CD4-positive, alpha-beta T cell treated with Interleukin-17A for 1 hour (primary cell): ENCODE measurements around the gene MKRN2OS.

Experiments
- DNase-seq: peaks from one replicate; pipeline ENCODE4 v3.0.0-alpha.2; 2020

The MKRN2OS gene, protein sequence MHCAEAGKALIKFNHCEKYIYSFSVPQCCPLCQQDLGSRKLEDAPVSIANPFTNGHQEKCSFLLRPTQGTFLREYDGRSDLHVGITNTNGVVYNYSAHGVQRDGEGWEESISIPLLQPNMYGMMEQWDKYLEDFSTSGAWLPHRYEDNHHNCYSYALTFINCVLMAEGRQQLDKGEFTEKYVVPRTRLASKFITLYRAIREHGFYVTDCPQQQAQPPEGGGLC

DNA sequence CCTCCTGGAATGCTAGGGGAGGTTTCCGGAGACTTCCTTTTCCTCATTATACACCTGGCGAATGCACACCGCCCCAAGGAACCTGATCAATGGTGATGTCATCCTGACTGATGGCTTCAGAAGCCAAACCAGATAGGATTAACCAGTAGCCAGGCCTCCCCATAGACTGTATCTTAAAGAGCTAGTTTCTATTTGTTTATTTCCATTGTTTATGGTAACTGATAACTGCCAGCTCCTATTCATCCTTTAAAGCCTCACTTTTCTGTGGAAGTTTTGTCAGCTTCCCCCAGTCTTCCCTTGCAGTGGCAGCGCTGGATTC, at the start of gene MKRN2OS:
MKRN2OS (minus strand) TSS at position 27 of the 319 bp plus-strand sequence. CDS start 35 bp downstream, outside the sequence.
- no peak for DNase-seq

DNA sequence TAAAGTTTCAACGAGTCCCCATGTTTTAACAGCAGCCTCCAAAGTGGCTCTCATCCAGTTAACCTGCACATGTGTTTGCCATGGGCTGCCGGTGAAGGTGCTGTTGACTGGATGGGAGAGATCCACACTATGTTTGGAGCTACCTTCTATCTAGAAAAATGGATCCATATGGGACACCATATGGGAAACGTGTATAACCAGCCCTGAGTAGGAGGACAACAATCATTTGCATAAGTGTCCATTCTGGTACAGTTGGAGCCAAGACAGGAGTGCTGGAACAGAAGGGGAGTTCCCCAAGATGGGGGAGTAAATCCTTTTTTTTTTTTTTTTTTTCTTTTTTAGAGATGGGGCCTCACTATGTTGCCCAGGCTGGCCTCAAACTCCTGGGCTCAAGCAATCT, 48.2 kb upstream of the MKRN2OS start:
- no peak for DNase-seq

DNA sequence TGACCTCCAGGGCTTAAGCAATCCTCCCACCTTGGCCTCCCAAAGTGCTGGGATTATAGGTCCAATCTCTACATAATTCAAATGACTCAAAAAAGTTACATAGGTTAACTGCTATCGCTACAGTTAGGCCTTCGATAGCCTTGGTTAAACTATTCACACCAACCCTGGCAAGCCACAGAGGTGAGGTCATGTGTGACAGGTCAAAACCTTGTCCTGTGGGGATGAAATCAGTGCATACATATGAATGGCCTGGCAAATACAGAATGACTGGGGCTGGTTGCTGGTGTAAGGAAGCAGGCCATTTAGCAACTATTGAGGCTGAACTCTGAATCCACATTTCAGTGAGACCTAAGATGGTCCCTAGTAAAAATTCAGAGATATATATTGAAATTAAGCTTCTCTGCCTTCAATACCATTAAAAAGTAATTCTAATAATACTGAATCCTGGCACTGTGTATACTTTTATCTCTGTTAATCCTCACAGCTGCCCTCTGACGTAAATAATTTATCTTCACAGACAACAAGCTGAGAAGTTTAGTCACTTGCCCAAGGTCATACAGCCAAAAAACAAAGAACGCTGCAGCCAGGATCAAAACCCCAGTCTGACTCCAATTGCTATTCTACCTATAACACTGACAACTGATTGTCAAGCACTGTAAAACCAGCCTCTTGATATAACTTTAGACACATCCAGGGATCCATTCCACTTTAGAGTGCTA, 46.9 kb upstream of the MKRN2OS start:
- DNase-seq: no peak

DNA sequence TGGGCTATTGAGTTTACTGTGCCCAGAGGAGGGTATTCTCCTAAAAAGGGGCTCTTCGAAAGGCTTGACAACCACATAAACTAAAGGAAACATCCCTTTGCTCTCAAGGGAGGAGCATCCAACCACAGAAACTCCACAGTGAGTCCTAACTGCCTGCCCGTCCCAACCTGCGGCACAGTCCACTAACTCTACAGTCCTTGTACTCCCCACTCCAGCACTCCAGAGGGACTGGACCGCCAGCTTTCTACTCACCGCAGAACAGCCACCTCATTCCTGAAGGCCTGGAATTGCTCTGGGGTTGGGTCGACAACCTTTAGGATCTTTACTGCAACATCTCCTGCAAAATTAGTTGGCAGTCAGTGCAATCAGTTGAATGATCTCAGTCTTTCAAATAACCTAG, 46.2 kb upstream of the MKRN2OS start:
- no peak for DNase-seq

DNA sequence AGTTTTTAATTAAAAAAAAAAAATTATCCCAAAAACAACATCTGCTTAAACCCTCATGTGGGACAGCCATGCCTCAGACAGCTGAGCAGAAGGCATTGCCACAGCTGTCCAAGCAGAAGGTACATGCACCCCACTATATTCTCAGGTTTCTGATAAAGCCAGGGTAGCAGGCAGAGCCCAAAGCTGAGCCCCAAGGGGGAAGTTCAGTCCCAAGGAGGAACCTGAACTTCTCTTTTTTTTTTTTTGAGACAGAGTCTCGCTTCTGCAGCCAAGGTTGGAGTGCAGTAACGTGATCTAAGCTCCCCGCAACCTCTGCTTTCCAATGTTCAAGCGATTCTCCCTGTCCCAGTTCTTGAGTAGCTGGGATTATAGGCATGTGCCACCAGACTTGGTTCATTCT, 44.8 kb upstream of the MKRN2OS start:
- no peak for DNase-seq

DNA sequence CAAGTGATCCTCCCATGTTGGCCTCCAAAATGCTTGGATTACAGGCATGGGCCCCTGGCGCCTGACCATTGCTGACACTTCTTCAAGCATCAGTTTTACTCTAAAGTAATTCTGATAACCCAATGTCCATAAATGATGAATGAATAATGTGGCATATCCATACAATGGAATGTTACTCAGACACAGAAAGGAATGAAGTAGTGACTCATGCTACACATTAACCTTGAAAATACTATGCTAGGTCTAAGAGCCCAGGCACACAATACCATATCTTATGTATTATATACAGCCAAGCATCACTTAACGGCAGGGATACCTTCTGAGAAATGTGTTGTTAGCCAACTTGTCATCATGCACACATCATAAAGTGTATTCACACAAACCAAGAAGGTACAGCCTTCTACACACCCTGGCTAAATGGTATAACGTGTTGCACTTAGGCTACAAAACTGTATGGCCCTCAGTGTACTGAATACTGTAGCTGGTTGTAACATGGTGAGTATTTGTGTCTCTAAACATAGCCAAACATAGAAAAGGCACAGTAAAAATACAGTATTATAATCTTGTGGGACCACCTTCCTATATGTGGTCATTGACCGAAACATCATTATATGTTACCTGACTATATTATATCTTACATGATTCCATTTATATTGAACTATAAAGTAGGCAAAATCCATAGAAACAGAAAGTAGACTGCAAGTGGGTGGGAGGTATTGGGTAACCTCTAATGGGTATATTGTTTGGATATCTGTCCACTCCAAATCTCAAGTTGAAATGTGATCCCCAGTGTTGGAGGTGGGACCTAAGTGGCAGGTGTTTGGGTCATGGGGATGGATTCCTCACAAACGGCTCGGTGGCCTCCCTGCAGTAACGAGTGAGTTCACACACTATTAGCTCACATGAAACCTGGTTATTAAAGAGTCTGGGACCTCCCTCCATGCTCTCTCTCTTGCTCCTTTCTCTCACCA, 43.0 kb upstream of the MKRN2OS start:
- no peak for DNase-seq

DNA sequence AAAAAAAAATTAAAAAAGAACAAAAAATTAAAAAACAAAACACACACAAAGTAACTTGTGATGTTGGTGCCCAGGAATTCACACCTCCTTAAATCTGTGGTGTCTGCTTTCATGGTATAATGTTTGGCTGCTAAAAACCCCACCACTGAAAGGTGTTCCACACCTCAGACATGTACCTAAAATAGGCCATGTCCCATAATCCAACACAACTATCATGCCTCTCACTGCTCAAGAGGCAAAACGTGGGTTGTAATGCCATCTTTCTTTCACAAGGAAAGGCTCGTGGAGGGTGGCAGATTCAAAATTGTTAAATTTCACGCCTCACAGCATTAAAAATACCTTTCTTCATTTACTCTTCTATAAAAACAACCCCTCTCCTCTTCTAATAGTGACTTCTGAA, 41.1 kb upstream of the MKRN2OS start:
- no peak for DNase-seq

DNA sequence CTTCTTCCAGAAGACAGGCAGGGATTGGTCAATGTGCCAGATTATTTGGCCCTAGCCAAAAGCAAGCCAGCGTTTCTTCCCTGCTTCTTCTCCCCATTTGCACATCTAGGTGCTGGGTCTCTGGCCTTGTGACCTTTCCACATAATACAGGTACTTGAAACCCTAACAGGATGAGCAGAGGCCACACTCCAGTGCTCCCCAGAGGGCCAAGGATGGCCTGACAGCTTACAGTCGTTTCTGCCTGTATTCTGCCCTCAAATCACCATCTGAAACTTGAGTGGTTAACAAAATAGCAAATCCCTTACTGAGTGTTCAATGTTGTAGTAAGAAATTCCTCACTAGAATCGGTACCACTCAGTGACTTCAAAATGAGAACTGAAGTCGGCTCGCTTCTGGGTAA, 40.7 kb upstream of the MKRN2OS start:
- DNase-seq: no peak

DNA sequence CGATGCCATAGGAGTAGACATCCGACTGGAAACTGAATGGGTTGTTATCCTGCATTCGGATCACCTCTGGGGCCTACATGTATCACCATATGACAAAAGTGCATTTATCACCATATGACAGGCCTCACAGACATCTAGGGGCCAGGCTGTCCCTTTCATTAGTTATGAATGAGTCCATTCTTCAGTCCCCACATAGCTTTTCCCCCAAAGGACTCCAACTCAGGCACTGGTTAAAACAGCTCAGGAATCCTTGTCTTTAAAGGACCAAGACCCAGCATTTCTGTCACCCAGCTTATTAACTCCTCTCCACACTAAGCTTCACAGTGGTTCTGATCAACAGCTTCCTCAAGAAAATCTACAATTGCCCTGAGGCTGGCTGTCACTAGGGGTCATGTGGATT, 39.9 kb upstream of the MKRN2OS start:
- DNase-seq: no peak

DNA sequence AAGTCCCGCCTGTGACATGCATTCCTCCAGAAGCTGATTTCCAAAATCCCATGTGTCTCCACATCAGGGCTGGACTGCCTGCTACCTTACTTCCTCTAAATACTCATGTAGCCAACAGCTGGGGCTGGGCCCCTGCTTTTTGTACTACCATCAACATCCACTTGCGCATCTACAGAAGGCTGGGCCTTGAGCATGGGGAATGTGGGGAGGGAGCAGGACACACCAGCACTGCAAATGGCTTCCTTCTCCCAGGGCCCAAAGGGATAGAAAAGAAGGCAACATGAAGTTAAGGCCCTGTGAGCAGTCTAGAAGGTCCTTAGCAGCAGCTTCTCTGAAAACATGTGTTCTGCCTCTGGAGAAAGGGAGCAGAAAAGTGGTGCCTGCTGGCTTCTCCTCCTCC, 38.8 kb upstream of the MKRN2OS start:
- DNase-seq: no peak

DNA sequence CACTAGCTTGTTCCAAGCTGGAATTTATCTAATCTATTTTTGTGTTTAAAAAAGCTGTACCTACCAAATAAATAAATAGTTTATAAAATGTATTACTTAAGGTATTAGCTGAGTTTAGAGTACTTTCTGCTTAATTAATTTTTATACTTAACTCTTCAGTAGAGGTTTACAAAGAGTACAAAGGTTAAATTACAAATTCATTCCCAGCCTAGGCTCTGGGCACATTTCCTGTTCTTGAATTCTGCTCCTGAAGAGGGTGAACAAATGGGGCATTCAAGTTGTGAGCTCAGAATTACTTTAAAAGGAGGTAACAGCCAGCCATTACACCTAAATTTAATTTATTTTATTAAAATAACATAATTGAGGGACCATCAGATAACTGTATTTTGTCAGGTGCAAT, 38.0 kb upstream of the MKRN2OS start:
- DNase-seq: no peak

DNA sequence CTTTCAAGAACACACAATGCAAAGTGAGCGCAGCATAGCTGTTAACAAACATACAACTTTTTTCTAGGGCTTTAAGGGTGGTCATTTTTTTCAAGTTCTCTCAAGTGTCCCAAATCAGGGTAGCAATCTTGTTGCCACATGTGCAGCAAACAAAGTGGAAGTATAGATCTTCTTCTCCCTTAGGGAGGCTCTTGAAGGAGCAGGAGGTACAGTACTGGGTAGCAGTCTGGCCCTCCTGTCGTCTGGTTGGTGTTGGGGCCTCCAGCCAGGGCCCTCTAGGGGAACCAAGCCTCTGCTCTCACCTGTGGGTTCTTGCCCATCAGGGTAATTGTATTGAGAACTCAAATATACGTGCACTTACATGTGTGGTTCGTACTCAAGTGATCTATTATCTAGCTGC, 37.4 kb upstream of the MKRN2OS start:
- DNase-seq: no peak

DNA sequence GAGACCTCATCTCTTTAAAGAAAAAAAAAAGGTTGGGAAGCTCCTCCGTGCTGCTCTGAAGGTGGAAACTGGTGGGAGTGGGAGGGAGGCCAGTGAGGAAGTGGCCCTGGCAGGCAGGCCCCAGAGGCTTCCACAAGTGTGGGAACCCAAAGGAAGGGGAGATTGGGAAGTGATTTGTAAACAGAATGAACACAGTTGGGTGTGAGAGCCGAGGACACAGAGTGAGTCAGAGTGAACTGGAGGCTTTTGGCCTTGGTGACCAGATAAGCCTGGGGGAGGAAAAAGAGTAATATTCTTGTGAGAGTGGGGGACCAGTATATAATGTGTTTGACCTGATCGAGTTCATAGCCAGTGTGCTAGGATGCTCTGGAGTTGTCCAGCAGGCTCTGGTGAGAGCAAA, 34.6 kb upstream of the MKRN2OS start:
- DNase-seq: no peak

DNA sequence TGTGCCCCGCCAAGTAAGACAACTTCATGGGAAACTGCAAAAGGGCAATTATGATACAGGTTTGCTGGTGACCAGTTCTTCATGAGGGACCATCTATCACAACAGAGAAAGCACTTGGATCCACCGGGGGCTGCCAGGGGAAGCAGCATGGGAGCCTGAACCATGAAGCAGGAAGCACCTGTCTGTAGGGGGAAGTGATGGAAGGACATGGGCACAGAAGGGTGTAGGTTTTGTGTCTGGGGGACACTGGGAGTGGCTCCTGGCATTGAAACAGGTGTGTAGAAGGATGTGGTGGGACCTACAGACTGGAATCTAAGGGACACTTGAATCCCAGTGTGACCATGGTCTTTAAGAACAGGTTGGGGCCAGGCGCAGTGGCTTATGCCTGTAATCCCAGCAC, 34.2 kb upstream of the MKRN2OS start:
- no peak for DNase-seq

DNA sequence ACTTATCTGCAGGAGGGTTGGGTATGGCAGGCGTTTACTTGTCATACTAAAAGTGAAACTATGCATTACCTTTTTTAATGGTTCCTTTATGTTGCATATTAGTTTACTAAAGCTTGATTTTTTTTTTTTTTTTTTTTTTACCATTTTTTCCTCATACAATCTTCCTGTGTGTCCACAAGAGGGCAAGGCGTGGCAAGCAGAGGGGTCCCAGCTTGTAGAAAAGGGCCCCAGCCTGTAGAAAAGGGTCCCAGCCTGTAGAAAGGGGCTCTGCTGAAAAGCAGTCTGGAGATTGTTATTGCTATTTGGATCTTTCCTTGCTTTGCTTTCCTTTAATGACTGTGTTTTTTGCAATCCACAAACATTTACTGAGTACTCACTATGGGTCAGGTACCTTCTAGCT, 33.4 kb upstream of the MKRN2OS start:
- DNase-seq: no peak

DNA sequence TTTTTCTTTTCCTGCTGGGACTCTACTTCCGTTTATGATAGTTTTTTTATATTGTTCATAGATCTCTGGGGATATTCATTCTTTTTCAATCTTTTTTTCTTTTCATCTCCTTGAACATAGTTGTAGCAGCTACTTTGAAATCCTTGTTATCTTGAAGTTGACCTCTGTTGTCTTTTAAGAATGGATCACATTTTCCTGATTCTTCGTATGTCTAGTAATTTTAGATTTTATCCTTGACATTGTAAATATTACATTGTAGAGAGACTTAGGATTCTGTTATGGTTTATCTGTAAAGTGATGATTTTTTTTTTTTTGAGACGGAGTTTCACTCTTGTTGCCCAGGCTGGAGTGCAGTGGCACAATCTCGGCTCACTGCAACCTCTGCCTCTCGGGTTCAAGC, 32.1 kb upstream of the MKRN2OS start:
- DNase-seq: no peak

DNA sequence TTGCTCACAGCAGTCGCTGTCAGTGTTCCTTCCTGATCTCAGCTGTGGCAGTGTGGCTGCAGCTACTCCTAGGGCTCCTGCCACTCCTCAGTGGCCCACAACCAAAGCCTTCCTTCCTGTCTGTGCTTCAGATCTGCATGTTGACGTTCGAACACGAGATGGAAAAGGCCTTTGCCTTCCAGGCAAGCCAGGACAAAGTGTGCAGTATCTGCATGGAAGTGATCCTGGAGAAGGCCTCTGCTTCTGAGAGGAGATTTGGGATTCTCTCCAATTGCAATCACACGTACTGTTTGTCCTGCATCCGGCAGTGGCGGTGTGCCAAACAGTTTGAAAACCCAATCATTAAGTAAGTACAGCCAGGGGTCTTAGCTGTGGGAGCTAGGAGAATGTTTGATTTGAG, 29.4 kb upstream of the MKRN2OS start:
- no peak for DNase-seq

DNA sequence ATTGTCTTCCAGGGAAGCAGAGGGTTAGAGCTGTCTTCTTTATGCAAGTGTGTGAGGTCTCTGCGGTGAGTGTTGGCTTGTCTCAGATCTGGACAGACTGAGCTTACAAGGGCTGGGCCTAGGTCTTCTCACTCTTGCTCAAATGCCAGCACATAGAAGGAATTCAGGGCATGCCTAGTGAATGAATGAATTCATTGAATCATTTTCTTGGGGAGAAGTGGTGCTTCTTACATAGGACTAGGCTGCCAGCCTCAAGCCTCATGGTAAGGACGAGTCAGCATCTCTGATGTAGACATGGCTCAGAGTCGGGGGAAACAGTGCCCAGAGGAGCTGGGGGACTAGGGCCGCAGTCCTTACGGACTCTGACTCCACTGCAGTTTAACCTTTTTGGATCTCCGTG, 28.8 kb upstream of the MKRN2OS start:
- DNase-seq: no peak

DNA sequence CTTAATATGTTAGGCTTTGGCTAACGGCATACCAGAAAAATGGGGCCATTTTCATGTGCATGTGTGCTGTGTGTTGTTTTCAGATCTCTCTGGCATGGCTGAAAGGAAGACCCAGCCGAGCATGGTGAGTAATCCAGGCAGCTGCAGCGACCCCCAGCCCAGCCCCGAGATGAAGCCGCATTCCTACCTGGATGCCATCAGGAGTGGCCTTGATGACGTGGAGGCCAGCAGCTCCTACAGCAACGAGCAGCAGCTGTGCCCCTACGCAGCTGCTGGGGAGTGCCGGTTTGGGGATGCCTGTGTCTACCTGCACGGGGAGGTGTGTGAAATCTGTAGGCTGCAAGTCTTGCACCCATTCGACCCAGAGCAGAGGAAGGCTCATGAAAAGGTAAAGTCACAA, 26.7 kb upstream of the MKRN2OS start:
- DNase-seq: no peak

DNA sequence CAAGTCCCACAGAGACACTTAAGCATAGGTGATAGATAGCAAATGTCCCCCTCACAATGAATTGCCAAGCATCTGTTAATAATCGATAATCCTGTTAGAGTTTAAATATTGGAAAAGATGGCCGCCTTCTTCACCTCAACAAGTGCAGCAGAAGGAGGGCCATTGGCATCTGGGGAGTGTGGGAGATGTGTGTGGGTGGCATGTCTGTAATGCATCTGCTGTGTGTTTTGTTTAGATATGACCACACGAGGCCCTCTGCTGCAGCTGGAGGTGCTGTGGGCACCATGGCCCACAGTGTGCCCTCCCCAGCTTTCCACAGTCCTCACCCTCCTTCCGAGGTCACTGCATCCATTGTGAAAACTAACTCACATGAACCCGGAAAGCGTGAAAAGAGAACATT, 24.5 kb upstream of the MKRN2OS start:
- no peak for DNase-seq

DNA sequence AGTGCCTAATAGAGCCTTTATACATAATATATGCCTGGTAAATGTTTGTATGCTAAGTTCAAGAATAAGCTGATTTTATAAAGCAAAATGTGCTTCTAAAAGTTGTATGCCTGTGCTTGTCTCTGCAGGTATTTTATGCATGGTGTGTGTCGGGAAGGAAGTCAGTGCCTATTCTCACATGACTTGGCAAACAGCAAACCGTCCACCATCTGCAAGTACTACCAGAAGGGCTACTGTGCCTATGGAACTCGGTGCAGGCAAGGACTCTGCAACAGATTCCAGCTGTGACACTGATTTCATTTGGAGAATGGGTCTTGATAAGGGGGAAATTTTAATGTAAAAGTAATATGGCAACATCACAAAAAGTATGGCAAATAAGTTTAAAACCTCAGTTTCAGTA, 23.4 kb upstream of the MKRN2OS start:
- no peak for DNase-seq

DNA sequence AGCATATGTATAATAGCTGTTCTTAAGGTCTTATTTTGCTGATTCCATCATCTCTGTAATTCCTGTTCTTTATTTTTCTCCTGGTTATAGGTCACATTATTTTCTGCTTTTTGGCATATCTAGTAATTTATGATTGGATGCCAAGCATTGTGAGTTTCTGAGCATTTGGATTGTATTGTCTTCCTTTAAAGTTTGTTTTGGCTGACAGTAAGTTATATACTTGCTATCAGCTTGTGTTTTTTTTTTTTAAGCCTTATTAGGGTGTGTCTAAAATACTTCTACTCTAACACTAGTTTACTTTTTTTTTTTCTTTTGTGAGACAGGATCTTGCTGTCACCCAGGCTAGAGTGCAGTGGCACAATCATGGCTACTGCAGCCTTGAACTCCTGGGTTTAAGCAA, 21.7 kb upstream of the MKRN2OS start:
- DNase-seq: no peak

DNA sequence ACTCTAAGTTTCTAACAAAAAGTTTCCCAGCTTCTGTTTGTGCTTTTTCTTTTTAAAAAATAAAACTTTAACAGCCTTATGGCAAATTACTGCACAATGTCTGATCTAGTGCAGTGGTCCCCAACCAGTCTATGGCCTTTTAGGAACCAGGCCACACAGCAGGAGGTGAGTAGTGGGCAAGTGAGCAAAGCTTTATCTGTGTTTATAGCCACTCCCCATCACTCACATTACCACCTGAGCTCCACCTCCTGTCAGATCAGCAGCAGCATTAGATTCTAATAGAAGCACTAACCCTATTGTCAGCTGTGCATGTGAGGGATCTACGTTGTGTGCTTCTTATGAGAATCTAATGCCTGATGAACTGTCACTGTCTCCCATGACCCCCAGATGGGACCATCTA, 17.2 kb upstream of the MKRN2OS start:
- no peak for DNase-seq

DNA sequence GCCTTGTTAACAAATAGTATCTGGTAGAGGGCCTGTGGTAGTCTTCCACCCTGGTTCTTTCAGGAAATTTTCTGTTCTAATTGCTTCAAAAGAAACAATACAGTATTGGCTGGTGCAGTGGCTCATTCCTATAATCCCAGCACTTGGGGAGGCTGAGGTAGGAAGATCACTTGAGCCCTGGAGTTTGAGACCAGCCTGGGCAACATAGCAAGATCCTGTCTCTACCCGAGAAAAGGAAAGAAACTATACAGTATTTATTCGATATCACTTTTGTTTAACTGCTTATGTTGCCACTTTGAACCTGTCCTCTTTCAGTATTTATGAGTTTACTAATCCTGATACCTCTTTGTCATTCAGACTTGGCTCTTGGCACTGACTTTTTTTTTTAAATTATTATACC, 16.1 kb upstream of the MKRN2OS start:
- no peak for DNase-seq
